ENCODE measurements around the gene VAMP4.
"Not testable (repeated sequence)": the region's sequence is repeated elsewhere in the genome, so short reads cannot be mapped to it uniquely, and the experiment has no call there.

VAMP4 gene

DNA sequence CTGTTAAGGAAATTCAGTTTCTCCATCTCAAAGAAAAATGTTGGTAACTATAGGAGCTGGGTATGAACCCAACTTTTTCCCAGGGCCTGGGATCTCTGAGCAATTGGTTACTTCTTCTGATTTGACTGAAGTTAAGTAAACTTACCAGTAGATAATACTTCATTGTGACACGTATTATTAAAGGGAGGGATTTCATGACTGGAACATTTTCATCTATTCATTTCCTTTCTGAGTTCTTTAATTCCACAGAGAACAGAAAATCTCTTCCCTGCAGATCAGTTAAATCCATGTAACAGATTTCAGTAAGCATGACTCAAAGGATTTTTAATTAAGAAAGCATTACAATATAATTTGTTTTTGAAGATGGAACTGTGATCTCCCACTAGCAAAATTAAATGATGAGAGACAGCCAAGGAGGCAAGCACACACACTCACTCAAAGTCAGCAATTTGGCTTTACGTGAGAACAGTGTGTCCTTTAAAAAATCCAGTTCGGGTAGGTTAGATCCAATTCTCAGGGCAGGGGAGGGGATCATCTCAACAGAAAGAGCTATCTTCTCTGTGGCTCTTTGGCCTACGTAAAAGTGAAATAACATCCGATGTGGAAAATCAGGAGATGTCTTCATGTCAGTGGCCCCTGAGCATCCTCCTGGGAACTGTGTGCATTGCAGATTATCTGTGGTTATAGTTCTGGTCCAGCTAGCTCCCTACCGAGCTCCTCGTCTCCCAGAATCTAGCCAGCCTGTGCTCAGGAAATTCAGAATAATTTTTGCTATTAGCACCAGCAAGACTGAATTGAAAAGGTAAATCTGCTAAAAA lies 78.6 kb downstream of the VAMP4 start:
- H3K4me3 ChIP-seq (ENCODE audit: low read depth in 1 of 2, low read length in 2 of 2) = no peak overlapping the region
- H3K27me3 ChIP-seq (ENCODE audit: low read depth, low read length) = no peaks in the 10 kb centered on the region
- H3K27ac ChIP-seq (ENCODE audit: low read length) = peak overlapping the region; percentile 14
- no peaks in the 10 kb centered on the region for H3K36me3 ChIP-seq (ENCODE audit: control insufficient read depth in 1 of 2, insufficient read depth in 2 of 2, low read length in 2 of 2)
- H3K4me1 ChIP-seq (ENCODE audit: control insufficient read depth in 1 of 2, insufficient read depth in 2 of 2, low read length in 2 of 2) = peaks cover 4 to 26% of the 10 kb centered on the region in 2 donors
- H3K9me3 ChIP-seq (ENCODE audit: control insufficient read depth in 1 of 2, low read length in 2 of 2) = no peaks in the 10 kb centered on the region

DNA sequence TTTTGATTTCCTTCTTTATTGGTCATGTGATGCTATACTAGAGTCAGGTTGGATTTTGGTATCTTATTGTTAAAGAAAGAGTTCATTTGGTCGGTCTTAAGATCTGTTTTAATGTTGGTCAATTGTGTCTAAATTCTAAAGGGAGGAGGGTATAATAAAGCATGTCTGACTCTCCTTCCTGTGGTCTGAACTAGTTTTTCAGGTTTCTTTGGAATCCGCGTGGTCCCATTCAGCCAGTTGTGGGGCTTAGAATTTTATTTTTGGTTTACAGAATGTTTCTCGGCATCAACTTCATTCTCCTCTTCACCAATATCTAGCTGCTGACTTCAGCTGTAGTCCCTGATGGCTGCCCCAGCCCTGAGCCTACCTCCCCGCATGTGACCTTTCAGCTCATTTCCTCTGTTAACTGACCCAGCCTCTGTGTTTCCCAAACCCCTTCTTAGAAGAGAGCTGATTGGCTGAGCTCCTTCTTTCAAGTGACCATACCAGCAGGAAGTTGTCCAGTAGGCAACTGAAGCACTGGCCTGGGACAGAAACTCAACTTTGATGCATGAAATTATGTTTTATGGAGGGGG lies 80.7 kb downstream of the VAMP4 start:
- Histone ChIP-seq H3K9me3 (ENCODE audit: control insufficient read depth in 1 of 2, low read length in 2 of 2) (no peaks in the 10 kb centered on the region), H3K4me1 (ENCODE audit: control insufficient read depth in 1 of 2, insufficient read depth in 2 of 2, low read length in 2 of 2) (peaks cover 4 to 22% of the 10 kb centered on the region in 2 donors)

DNA sequence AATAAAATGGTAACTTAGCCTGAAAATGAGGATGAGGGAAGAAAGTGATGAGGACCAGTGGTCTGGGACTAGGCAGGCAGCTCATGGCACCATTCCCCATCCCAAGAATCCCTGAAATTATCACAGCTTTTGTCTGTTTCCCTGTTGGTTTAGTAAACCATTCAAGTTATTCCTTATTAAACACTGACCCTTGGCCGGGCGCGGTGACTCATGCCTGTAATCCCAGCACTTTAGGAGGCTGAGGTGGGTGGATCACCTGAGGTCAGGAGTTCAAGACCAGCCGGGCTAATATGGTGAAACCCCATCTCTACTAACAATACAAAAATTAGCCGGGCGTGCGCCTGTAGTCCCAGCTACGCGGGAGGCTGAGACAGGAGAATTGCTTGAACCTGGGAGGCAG lies 85.7 kb downstream of the VAMP4 start:
- H3K27ac ChIP-seq (ENCODE audit: low read length); H3K27me3 ChIP-seq (ENCODE audit: low read depth, low read length); H3K36me3 ChIP-seq (ENCODE audit: control insufficient read depth in 1 of 2, insufficient read depth in 2 of 2, low read length in 2 of 2); H3K4me3 ChIP-seq (ENCODE audit: low read depth in 1 of 2, low read length in 2 of 2); H3K9me3 ChIP-seq (ENCODE audit: control insufficient read depth in 1 of 2, low read length in 2 of 2): not testable (repeated sequence)
- H3K4me1 ChIP-seq (ENCODE audit: control insufficient read depth in 1 of 2, insufficient read depth in 2 of 2, low read length in 2 of 2) = peaks cover 5 to 29% of the 10 kb centered on the region in 2 donors

More for the DNA sequence above, 80.7 kb downstream of the VAMP4 start:
- H3K27ac ChIP-seq (ENCODE audit: low read length) = no peak overlapping the region
- H3K27me3 ChIP-seq (ENCODE audit: low read depth, low read length) = no peaks in the 10 kb centered on the region
- H3K36me3 ChIP-seq (ENCODE audit: control insufficient read depth in 1 of 2, insufficient read depth in 2 of 2, low read length in 2 of 2) = no peaks in the 10 kb centered on the region
- H3K4me3 ChIP-seq (ENCODE audit: low read depth in 1 of 2, low read length in 2 of 2) = no peak overlapping the region

DNA sequence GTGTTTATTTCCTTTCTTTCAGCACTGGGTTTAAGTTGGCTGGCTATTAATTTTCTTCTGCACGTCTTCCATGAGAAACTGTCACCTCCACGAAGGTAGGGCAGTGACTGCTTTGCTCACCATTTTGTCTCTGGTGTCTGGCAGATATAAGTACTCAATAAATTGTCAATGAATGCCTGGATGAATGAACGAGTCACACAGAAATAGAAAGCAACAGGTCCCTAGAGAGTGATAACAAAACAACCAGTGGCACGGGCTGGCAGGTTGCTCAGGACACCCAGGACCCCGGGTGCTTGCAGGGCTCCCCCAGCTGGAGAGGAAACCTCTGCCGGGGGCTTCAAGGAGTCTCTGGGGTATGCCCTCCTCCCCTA lies 86.1 kb downstream of the VAMP4 start:
- Histone ChIP-seq H3K9me3 (ENCODE audit: control insufficient read depth in 1 of 2, low read length in 2 of 2) (no peaks in the 10 kb centered on the region), H3K4me3 (ENCODE audit: low read depth in 1 of 2, low read length in 2 of 2) (no peak overlapping the region), H3K27ac (ENCODE audit: low read length) (no peak overlapping the region), H3K4me1 (ENCODE audit: control insufficient read depth in 1 of 2, insufficient read depth in 2 of 2, low read length in 2 of 2) (peaks cover 5 to 29% of the 10 kb centered on the region in 2 donors), H3K27me3 (ENCODE audit: low read depth, low read length) (no peaks in the 10 kb centered on the region), H3K36me3 (ENCODE audit: control insufficient read depth in 1 of 2, insufficient read depth in 2 of 2, low read length in 2 of 2) (no peaks in the 10 kb centered on the region)

DNA sequence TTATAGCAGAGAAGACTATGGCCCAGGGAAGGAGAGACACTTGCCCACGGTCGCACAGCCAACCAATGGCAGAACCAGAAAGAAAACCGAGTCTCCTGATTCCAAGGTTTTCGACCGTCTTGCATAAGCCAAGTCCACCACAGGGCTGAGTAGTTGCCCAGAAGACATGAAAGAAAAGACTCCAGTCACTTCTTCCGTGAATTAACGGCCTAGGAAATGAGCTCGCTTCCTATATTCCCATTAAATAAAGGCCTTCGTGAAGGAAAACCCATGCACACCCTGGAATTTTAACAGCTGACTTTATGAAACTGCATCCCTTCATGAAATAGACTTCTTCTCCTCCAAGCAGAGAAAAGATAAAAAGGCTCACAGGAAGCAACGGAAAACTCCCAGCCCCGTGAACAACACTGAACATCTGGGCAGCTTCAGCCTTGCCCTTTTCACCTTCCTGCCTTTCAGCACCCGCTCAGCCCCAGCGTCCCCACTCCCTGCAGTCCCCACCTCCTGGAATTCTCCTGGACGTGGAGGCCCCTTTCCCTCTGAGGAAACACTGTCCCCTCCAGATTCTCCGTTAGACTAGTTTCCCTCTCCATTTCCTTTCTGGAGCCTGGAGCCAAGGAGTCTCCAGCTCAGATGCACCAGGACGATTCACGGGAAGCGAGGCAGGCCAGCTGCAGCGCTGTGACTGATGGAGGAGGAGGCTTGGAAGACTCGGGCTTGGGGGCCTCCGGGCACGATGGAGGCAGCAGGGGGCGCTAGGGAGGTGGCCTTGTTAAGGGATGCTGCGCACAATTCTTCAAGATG lies 86.7 kb downstream of the VAMP4 start:
- no peaks in the 10 kb centered on the region for H3K36me3 ChIP-seq (ENCODE audit: control insufficient read depth in 1 of 2, insufficient read depth in 2 of 2, low read length in 2 of 2)
- H3K9me3 ChIP-seq (ENCODE audit: control insufficient read depth in 1 of 2, low read length in 2 of 2) = no peaks in the 10 kb centered on the region
- H3K4me3 ChIP-seq (ENCODE audit: low read depth in 1 of 2, low read length in 2 of 2) = peak overlapping the region in 1 of 2 donors; percentile 24
- H3K27me3 ChIP-seq (ENCODE audit: low read depth, low read length) = no peaks in the 10 kb centered on the region
- H3K4me1 ChIP-seq (ENCODE audit: control insufficient read depth in 1 of 2, insufficient read depth in 2 of 2, low read length in 2 of 2) = peaks cover 5 to 29% of the 10 kb centered on the region in 2 donors
- H3K27ac ChIP-seq (ENCODE audit: low read length) = peak overlapping the region; percentile 62

DNA sequence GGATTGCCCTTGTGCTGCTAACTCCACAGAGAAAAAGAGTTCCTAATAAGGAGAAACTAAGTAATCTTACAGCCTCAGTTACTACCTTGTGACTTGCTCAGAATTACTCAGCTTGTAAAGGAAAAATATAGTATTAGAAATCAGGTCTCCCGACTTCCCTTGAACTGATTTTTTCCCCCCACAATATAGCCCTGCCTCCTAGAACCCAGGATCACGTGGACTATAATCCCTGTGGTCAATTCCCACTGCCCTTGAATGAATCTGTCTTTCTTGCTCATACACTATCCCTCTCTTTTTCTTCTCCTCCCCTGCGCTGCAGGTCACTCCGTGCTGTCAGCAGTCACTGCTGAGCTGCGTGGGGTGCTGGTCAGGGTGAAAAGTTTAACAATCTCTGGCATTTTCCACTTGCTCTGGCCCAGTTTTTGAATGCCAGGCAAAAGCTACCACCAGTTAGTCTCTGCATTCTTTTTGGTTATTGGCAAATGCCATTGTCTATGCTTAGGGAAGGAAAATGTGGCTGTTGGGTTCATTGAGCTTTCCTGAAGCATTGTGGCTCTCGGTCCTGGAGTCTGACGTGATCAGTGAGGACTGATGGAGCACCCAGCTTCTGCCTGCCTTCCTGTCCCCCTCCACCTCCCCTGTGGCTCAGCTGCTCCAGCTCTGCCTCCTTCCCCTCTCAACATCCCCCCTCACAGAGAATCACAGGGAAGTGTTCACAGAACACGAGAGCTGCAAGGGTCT lies 87.5 kb downstream of the VAMP4 start:
- Histone ChIP-seq H3K36me3 (ENCODE audit: control insufficient read depth in 1 of 2, insufficient read depth in 2 of 2, low read length in 2 of 2) (no peaks in the 10 kb centered on the region), H3K27ac (ENCODE audit: low read length) (peak overlapping the region; percentile 62), H3K27me3 (ENCODE audit: low read depth, low read length) (no peaks in the 10 kb centered on the region), H3K4me3 (ENCODE audit: low read depth in 1 of 2, low read length in 2 of 2) (peak overlapping the region in 1 of 2 donors; percentile 24), H3K4me1 (ENCODE audit: control insufficient read depth in 1 of 2, insufficient read depth in 2 of 2, low read length in 2 of 2) (peaks cover 5 to 29% of the 10 kb centered on the region in 2 donors), H3K9me3 (ENCODE audit: control insufficient read depth in 1 of 2, low read length in 2 of 2) (no peaks in the 10 kb centered on the region)

DNA sequence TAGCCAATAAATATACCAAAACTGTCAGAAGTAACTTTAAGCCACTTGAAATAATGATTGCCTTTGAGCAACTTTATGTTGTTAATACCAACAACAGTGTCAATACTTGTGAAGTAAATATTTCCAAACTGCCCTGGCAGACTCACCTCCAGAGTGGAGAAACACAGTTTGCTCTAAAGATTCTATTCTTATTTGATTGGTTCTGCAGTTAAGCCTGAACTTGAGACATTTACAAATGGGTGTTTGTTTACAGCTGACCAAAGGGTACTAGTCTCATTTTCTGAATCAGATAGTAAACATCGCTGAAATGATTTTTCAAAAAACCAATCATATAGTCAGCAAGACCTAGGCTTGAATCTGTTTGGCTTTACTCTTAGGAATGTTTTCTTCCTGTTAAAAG lies 88.1 kb downstream of the VAMP4 start:
- H3K36me3 ChIP-seq (ENCODE audit: control insufficient read depth in 1 of 2, insufficient read depth in 2 of 2, low read length in 2 of 2) = no peaks in the 10 kb centered on the region
- H3K27me3 ChIP-seq (ENCODE audit: low read depth, low read length) = no peaks in the 10 kb centered on the region
- peaks cover 5 to 29% of the 10 kb centered on the region in 2 donors for H3K4me1 ChIP-seq (ENCODE audit: control insufficient read depth in 1 of 2, insufficient read depth in 2 of 2, low read length in 2 of 2)
- H3K27ac ChIP-seq (ENCODE audit: low read length) = peak overlapping the region; percentile 62
- H3K9me3 ChIP-seq (ENCODE audit: control insufficient read depth in 1 of 2, low read length in 2 of 2) = no peaks in the 10 kb centered on the region
- H3K4me3 ChIP-seq (ENCODE audit: low read depth in 1 of 2, low read length in 2 of 2) = no peak overlapping the region

DNA sequence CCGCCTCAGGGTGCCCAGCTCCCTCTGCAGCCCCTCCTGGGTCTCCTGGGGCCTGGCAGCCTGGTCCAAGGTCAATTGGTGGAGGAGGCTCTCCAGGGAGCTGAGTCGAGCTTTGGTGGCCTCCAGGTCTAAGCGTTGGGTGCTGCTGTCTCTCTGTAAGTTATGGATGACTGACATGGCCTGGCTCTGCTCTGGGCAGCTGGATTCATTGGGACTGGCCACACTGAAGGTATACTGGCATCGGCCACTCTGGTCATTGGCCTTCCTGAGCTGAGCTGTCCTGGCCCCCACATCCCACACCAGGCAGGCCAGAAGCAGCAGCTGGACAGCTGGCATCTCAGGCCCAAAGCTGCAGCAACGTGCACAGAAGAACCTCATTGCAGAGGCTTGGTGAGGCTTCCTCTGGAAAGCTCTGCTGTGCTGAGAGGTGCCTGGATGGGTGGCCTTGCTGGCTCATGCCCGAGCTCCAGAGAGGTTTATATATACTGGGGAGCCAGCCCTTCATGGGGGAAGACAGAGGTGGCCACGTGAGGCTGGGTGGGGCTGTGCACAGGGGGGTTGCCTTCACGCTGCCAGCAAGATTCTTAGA lies 89.5 kb downstream of the VAMP4 start, which contains the start of gene MYOC:
Gene MYOC (minus strand): TSS at position 455 of the 589 bp plus-strand sequence. CDS start 77 bp downstream, at position 378.
- H3K27me3 ChIP-seq (ENCODE audit: low read depth, low read length) = no peaks in the 10 kb centered on the region
- H3K36me3 ChIP-seq (ENCODE audit: control insufficient read depth in 1 of 2, insufficient read depth in 2 of 2, low read length in 2 of 2) = no peaks in the 10 kb centered on the region
- peak within 1 kb of the TSS; percentile 62 for H3K27ac ChIP-seq (ENCODE audit: low read length)
- peaks cover 5 to 29% of the 10 kb centered on the region in 2 donors for H3K4me1 ChIP-seq (ENCODE audit: control insufficient read depth in 1 of 2, insufficient read depth in 2 of 2, low read length in 2 of 2)
- no peaks in the 10 kb centered on the region for H3K9me3 ChIP-seq (ENCODE audit: control insufficient read depth in 1 of 2, low read length in 2 of 2)
- no peak within 1 kb of the TSS for H3K4me3 ChIP-seq (ENCODE audit: low read depth in 1 of 2, low read length in 2 of 2)

Data from muscle layer of duodenum (tissue), 2 donors.